GM12892 (cell line): Measurements from ENCODE around the gene PTPRN2.

ENCODE experiments used
- DNase-seq: peaks from one replicate; pipeline ENCODE4 v3.0.0; 2011; ENCODE audit not compliant: insufficient read length
- FAIRE-seq: peaks from 2 replicates; lab custom pipeline; 2011; peaks lifted over from hg19 to GRCh38; lab: Jason Lieb, UNC
- POLR2A ChIP-seq: IDR thresholded peaks from 2 replicates; pipeline ENCODE4 v1.6.1; 2011; ENCODE audit warnings: low read depth, low read length, control low read depth
- POLR2AphosphoS5 ChIP-seq: IDR thresholded peaks from 2 replicates; pipeline ENCODE4 v1.6.1; 2011; ENCODE audit warnings: low read depth, low read length, control low read depth
- TAF1 ChIP-seq: IDR thresholded peaks from 2 replicates; pipeline ENCODE4 v1.6.1; 2011; ENCODE audit warnings: low read depth, mild to moderate bottlenecking, control low read depth, low read length, borderline replicate concordance

PTPRN2 gene

DNA sequence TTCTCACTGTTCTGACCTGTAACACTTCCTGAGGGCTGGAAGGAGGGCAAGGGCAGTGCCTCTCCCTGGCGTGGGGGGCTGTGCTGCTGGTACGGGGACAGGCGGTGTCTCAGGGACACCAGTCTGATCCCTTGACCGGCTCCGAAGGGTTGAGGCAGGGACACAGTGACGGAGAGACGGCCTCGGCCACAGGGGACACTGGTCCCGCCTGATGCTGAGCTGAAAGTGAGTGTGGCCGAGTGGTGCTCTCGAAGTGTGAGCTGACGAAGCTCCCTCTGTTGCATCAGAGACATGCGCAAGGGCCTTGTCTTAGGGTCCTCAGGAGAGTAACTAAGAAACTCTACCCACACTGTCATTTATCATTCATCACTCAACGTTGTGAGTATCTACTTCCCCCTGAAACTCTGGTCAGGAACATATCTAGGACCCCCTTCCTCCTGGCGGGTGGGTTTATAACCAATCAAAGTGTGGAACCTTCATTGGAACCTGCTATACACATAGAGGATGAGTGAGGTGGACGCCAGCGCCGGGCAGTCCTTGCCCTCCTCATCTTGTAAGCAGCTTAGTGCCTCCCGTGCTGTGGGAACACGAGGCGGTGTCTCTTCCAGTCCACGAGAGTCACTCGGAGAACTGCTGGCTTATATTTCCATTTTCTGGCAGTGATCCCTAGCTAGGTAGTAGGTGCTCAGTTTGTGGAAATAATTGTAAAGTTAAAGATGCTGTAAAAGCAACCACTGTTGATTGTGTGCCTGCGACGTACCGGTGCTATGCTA lies 967.7 kb downstream of the PTPRN2 start:
- TF ChIP-seq TAF1 (no peak), POLR2A (no peak)
- DNase-seq = no peak
- no peak for FAIRE-seq

DNA sequence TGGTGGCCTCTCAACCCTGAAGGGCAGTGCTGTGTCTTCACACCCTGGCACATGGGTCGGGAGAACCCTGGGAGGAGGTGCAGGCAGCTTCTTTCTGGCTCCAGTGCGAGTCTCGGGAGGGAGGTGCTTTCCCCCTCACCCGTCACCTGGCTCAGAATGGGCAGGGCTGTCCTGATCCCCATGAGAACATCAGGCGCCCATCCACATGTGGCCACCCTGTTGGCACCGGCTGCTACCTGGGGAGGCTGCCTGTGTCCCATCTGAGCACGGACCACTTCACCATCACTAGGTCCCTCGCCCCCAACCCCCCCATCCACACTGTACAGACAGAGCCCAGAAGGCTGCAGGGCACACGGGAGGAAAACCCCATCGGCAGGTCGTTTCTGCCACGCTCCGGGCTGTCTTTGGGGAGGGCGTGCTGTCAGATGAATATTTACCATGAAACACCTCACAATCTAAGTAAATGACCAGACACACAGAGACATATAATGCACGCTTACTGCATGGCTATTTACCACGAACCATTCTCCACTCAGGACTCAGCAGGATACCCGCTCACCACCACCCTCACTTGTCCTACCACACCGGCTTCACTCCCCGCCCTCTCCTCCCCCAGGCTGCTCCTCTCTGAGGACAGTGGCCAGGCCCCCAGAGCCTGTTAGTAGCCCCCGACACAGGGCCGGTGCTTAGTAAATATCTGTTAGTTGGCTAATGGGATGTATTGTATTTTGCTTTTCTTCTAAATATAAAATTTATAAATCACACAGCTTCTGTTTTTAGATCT lies 968.6 kb downstream of the PTPRN2 start:
- no peak for DNase-seq
- FAIRE-seq = no peak
- no peak for TF ChIP-seq TAF1
- no peak for TF ChIP-seq POLR2A
- TF ChIP-seq POLR2AphosphoS5 = no peak

DNA sequence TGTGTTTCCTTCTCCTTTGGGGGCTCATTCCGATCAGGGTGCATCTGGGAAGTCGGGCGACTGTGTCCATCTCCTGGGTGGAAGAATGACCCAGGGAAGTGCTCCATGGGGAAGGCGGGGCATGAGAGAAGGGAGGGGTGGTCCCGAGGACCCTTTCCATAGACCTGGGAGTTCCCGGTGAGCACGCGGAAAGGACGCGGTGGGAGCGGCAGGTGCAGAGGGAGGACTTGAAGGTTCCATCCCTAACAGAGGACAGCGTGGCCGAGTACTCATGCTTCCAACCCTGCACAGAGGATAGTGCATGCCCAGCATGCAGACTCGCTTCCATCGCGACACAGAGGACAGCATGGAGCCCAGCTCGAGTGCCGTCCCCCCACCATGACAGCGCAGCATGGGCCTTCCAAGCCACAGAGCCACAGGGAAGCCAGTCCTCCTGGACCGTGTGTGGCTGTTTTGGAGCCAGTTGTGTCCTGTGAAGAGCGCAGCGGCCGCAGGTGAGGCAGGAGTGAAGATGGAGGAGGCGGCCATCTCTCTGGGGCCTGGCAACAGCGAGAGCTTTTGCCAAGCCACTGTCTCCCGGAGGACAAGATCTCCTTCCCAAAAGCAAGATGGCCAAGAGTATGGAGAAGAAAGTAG lies 969.4 kb downstream of the PTPRN2 start:
- no peak for DNase-seq
- FAIRE-seq = no peak
- TF ChIP-seq POLR2AphosphoS5 (no peak), POLR2A (no peak), TAF1 (no peak)

DNA sequence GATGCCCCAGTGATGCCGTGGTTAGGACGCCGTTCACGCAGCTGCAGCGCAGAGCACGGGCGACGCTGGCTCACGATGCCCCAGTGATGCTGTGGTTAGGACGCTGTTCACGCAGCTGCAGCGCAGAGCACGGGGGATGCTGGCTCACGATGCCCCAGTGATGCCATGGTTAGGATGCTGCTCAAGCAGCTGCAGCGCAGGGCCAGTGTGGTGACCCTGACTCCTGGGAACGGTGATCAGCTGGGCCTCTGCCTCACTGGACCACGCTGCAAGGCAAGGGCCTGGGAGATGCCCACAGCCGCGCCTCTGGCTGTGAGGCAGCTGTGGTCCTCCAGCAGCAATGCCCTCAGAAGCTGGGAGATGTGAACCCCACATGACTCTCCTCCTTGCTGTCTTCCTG lies 970.2 kb downstream of the PTPRN2 start:
- FAIRE-seq (no peak), DNase-seq (no peak)
- TF ChIP-seq TAF1 = no peak
- TF ChIP-seq POLR2A = no peak
- no peak for TF ChIP-seq POLR2AphosphoS5

DNA sequence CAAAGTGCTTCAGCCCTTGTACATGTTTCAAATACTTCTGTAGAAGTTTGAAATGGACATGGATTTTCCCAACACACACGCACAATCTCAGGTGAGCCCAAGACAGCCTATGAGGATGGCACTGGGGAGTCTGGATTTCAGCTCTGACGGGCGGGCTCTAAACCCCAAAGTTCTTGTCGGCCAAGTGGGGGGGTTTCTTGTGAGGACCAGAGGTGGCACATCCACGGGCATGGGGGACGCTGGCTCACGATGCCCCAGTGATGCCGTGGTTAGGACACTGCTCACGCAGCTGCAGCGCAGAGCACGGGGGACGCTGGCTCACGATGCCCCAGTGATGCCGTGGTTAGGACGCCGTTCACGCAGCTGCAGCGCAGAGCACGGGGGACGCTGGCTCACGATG lies 970.7 kb downstream of the PTPRN2 start:
- DNase-seq (no peak), FAIRE-seq (no peak)
- TF ChIP-seq POLR2A (no peak), POLR2AphosphoS5 (no peak), TAF1 (no peak)

DNA sequence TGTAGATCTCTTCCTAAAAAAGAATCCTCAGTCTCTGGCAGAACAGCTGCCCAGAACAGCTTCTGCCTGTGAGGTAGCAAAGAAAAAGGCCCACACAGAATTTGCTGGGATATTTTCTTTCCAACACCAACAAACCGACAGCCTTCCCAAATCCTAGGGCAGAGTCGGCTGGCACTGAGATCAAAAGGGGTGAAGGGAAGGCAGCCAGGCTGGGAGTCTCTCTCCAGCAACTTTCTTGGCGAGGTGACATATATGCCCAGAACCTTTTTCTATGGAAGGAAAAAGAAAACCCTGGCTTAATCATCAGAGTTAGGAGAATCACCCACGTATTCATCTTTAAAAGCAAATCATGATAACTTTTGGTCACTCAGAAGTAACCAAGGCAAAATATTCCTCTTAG lies 971.2 kb downstream of the PTPRN2 start:
- DNase-seq (no peak), FAIRE-seq (no peak)

DNA sequence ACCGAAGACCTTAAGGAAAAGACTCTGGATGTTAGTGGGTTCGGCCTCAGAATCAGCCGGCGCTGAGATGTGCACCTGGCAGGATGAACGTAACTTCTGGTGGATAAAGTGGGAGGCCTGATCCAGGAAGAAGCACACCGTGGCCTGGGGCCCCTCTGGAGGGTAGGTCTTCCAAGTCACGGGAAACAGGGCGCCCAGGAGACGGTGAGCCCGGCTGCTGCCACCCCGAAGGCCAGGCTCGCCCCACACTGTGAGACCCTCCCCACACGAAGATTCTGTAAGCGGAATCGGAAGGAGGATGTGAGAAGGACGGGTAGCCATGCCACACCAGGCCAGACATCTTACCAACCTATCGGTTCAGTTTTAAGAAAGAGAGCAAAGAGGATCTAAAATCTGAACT lies 971.8 kb downstream of the PTPRN2 start:
- TF ChIP-seq TAF1 = no peak
- no peak for TF ChIP-seq POLR2A
- no peak for TF ChIP-seq POLR2AphosphoS5
- FAIRE-seq = no peak
- DNase-seq = no peak

More for the DNA sequence above, 971.2 kb downstream of the PTPRN2 start:
- TF ChIP-seq POLR2AphosphoS5 (no peak), POLR2A (no peak), TAF1 (no peak)

DNA sequence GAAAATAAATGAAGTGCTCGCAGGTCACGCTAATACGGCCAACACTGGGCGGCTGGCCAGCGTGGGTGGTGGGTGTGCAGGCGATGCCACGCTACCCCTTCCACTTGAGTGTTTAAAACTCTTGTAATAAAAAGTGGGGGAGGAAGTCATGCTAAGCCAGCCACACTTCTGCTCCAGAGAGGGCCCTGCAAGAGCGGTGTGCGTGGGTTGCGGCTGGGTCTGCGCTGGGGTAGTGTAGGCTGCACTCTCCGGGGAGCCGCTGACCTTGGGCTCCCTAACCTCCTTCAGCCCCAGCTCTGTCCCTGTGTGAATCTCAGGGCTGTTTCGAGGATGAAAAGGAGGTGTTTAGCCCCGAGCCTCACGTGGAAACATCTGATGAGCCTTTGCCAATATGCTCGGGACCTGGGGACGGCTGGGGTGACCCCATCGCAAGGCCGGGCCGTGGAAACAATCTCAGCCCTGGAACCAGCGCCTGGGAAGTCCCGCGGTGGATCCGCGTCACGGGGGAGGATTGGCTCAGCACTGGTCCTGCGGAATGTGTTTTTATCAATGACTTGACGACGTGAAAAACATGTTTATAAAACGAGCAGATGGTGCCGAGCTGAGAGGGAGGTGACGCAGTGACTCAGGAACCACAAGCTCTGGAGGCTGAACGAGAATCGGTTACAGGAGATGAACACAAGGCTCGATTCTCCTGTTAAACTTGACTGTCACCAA lies 972.4 kb downstream of the PTPRN2 start:
- no peak for FAIRE-seq
- DNase-seq = no peak
- no peak for TF ChIP-seq POLR2AphosphoS5
- TF ChIP-seq TAF1 = no peak

DNA sequence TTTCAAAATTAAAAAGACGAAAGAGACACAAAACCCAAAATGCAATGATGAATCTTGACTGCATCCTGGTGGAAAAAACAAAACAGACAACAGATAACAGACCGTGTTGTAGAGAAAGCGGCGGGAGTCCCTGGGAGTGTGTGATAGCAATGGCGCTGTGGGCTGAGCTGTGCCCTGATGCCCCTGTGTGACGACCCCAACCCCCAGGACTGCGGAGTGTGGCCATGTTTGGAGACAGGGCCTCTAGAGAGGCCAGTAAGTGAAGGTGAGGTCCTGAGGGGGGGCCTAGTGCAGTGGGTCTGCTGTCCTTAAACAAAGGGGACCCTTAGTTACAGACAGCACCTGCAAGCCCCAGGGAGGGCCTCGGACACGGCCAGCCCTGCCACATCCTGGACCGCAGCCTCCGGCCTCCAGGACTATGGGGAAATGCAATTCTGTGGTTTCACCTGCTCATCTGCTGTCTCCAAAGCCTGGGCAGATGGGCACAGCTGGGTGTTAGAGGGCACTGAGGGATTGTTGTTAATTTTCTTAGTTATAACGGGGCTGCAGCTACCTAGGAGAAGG lies 973.1 kb downstream of the PTPRN2 start:
- FAIRE-seq (no peak), DNase-seq (no peak)
- TF ChIP-seq POLR2A (no peak), POLR2AphosphoS5 (no peak), TAF1 (no peak)

DNA sequence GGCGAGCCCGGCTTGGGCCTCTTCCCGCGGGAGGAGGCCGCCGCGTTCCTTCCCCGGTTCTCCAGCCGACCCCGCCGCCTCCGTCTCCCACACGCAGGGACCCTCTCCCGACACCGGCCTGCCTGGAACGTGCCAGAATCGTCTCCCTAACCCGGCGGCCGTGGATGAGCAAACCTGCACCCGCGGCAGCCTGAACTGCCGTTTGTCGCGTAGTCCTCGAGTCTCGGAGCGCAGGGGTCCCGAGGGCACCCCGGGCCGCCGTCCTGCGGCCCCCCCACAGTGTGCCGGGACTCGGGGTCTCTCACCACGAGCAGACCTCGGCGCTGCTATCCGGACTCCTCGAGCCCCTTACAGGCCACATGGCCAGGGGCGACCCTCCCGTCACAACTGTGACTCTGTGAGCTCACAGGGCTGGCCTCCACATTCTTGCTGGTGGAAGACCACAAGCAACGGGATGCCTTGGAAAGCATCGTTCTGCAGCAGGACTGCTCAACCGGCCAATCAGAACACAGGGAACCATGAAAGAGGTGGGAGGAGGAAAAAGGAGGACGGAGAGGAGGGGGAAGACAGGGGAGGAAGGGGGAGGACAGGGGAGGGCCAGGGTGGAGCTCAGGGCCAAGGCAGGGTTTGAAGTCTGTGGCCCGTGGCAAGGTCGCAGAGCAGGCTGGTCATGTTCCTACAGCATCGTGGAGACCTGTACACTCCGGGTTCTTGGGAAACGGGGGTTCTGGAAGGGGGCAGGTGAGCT lies 973.9 kb downstream of the PTPRN2 start:
- DNase-seq (no peak), FAIRE-seq (no peak)
- no peak for TF ChIP-seq POLR2AphosphoS5
- no peak for TF ChIP-seq POLR2A
- TF ChIP-seq TAF1 = no peak
